HepG2 (cell line): Measurements from ENCODE around the gene MRPL14. TPM values are rescaled to one million over a fixed set of nuclear protein-coding genes. Genes with fewer than 3 reads are reported as not detected.

Source experiments
- AGO2 ChIP-seq: fragments of 200-400 bp; formaldehyde crosslinking; optimal IDR thresholded peaks from 2 replicates; pipeline ENCODE3; 2017; ENCODE audit warnings: mild to moderate bottlenecking, low read depth, low read length, moderate library complexity
- GLMP ChIP-seq: sonication (generic); formaldehyde crosslinking; IDR thresholded peaks from 2 replicates; pipeline ENCODE4 v1.9.0; 2021; ENCODE audit warnings: missing genetic modification reagents, mild to moderate bottlenecking, borderline replicate concordance
- GRHL1 ChIP-seq: sonication (generic); formaldehyde crosslinking; conservative IDR thresholded peaks from 2 replicates; pipeline ENCODE4 v1.8.0; 2022; ENCODE audit warnings: missing genetic modification reagents
- MBD4 ChIP-seq: IDR thresholded peaks from 2 replicates; pipeline ENCODE4 v1.6.1; 2012; ENCODE audit warnings: low read length, inconsistent platforms, borderline replicate concordance
- NBN ChIP-seq: fragments of 450-650 bp; conservative IDR thresholded peaks from 2 replicates; pipeline ENCODE4 v1.6.1; 2017
- NFATC3 ChIP-seq: sonication (generic); formaldehyde crosslinking; IDR thresholded peaks from 2 replicates; pipeline ENCODE4 v1.5.1; 2020; ENCODE audit warnings: mild to moderate bottlenecking, missing genetic modification reagents
- PBX2 ChIP-seq: IDR thresholded peaks from 2 replicates; pipeline ENCODE4 v1.6.1; 2016; ENCODE audit warnings: control low read depth
- PITX1 ChIP-seq: sonication (generic); formaldehyde crosslinking; IDR thresholded peaks from 2 replicates; pipeline ENCODE4 v1.5.1; 2020; ENCODE audit warnings: mild to moderate bottlenecking, missing genetic modification reagents
- REPIN1 ChIP-seq: sonication (generic); formaldehyde crosslinking; IDR thresholded peaks from 2 replicates; pipeline ENCODE4 v1.8.0; 2022; ENCODE audit warnings: missing genetic modification reagents, low read depth, mild to moderate bottlenecking, borderline replicate concordance
- SMC3 ChIP-seq: IDR thresholded peaks from 2 replicates; pipeline ENCODE4 v1.6.1; 2011; ENCODE audit warnings: low read length, improper control_type of control experiment
- SNAPC5 ChIP-seq: sonication (generic); formaldehyde crosslinking; IDR thresholded peaks from 2 replicates; pipeline ENCODE4 v1.8.1; 2023; ENCODE audit warnings: mild to moderate bottlenecking, missing genetic modification reagents, borderline replicate concordance
- SP5 ChIP-seq: IDR thresholded peaks from 2 replicates; pipeline ENCODE4 v1.6.1; 2016; ENCODE audit warnings: low read depth, borderline replicate concordance
- SSRP1 ChIP-seq: IDR thresholded peaks from 2 replicates; pipeline ENCODE4 v1.6.1; 2016; ENCODE audit warnings: control low read depth
- YY1 ChIP-seq: IDR thresholded peaks from 2 replicates; pipeline ENCODE4 v1.6.1; 2011; ENCODE audit warnings: low read length, low read depth, moderate library complexity, mild to moderate bottlenecking; ENCODE audit not compliant: insufficient read depth, insufficient replicate concordance
- ZFP36L1 ChIP-seq: sonication (generic); formaldehyde crosslinking; IDR thresholded peaks from 2 replicates; pipeline ENCODE4 v1.8.0; 2022; ENCODE audit warnings: mild to moderate bottlenecking, missing genetic modification reagents, moderate library complexity
- ZGPAT ChIP-seq: IDR thresholded peaks from 2 replicates; pipeline ENCODE4 v1.6.1; 2016; ENCODE audit warnings: mild to moderate bottlenecking
- ZMYM4 ChIP-seq: sonication (generic); formaldehyde crosslinking; IDR thresholded peaks from 2 replicates; pipeline ENCODE4 v1.8.1; 2023; ENCODE audit warnings: mild to moderate bottlenecking, missing genetic modification reagents
- ZNF235 ChIP-seq: sonication (generic); formaldehyde crosslinking; IDR thresholded peaks from 2 replicates; pipeline ENCODE4 v1.8.1; 2023; ENCODE audit warnings: mild to moderate bottlenecking, missing genetic modification reagents, borderline replicate concordance
- ZNF260 ChIP-seq: sonication (generic); formaldehyde crosslinking; IDR thresholded peaks from 2 replicates; pipeline ENCODE4 v1.4.0; 2020; ENCODE audit warnings: missing genetic modification reagents, low read depth, mild to moderate bottlenecking, borderline replicate concordance
- ZNF616 ChIP-seq: sonication (generic); formaldehyde crosslinking; IDR thresholded peaks from 2 replicates; pipeline ENCODE4 v1.5.0; 2020; ENCODE audit warnings: low read depth, mild to moderate bottlenecking, missing genetic modification reagents
- ZNF619 ChIP-seq: sonication (generic); formaldehyde crosslinking; IDR thresholded peaks from 2 replicates; pipeline ENCODE4 v1.4.0; 2020; ENCODE audit warnings: mild to moderate bottlenecking, missing genetic modification reagents
- ZNF652 ChIP-seq: IDR thresholded peaks from 2 replicates; pipeline ENCODE4 v1.6.1; 2016; ENCODE audit warnings: low read depth, borderline replicate concordance
- ZNF660 ChIP-seq: sonication (generic); formaldehyde crosslinking; IDR thresholded peaks from 2 replicates; pipeline ENCODE4 v1.5.1; 2020; ENCODE audit warnings: mild to moderate bottlenecking, low read depth, missing genetic modification reagents, borderline replicate concordance
- ZNF737 ChIP-seq: sonication (generic); formaldehyde crosslinking; IDR thresholded peaks from 2 replicates; pipeline ENCODE4 v1.5.0; 2020; ENCODE audit warnings: missing genetic modification reagents, mild to moderate bottlenecking, borderline replicate concordance
- ZNF747 ChIP-seq: sonication (generic); formaldehyde crosslinking; IDR thresholded peaks from 2 replicates; pipeline ENCODE4 v1.8.1; 2023; ENCODE audit warnings: missing genetic modification reagents, mild to moderate bottlenecking, borderline replicate concordance
- polyA plus RNA-seq, 8 experiments: library from polyadenylated mRNA; depleted of rRNA in 3 of 8; stranded (reverse) in 7 of 8; unstranded in 1 of 8; fragments of >200 nt; fragmentation: Illumina TruSeq in 4 of 8; extraction: Trizol in 4 of 8; gene quantifications; 2 replicates each; pipeline versions ENCODE4 v1.2.1 to v1.2.3, GENCODE V29; 2011 to 2016; ENCODE audit warnings: low read depth in 4 of 8, missing spikeins in 1 of 8, mixed read lengths in 1 of 8; ENCODE audit not compliant: insufficient read depth in 1 of 8
- total RNA-seq, 5 experiments: library from RNA; depleted of rRNA; stranded (reverse); fragments of >200 nt; fragmentation: Illumina TruSeq; extraction: Trizol; gene quantifications; 2 replicates each; pipeline ENCODE4 v1.2.3, GENCODE V29; 2016; ENCODE audit warnings: low read depth in 1 of 5

MRPL14 gene
- total and polyA plus RNA-seq, 2 of the 13 experiments (the other 11 are each of a cell fraction or from before 2014, with no cell fraction given): 157 to 178 TPM

- TF ChIP-seq MBD4: no peak
- TF ChIP-seq ZNF652 (CRISPR knock-in tag): no peak
- peak; percentile 42; the same call in 1 of the 2 replicates for TF ChIP-seq ZMYM4 (CRISPR knock-in tag)
- TF ChIP-seq SNAPC5 (CRISPR knock-in tag): no peak
- no peak for TF ChIP-seq ZNF660 (CRISPR knock-in tag)
- 0 out of 2 replicates have a peak, but pooled peaks have one; percentile 32 for TF ChIP-seq PITX1 (CRISPR knock-in tag)
- TF ChIP-seq ZNF737 (CRISPR knock-in tag): no peak
- TF ChIP-seq NBN: no peak
- TF ChIP-seq ZNF619 (CRISPR knock-in tag): no peak
- TF ChIP-seq SP5 (CRISPR knock-in tag): no peak
- no peak for TF ChIP-seq AGO2
- no peak for TF ChIP-seq ZFP36L1
- TF ChIP-seq GRHL1 (CRISPR knock-in tag): no peak
- TF ChIP-seq NFATC3 (CRISPR knock-in tag): no peak
- TF ChIP-seq SSRP1 (CRISPR knock-in tag): no peak
- TF ChIP-seq SMC3: no peak
- TF ChIP-seq ZGPAT (CRISPR knock-in tag): no peak
- no peak for TF ChIP-seq PBX2
- no peak for TF ChIP-seq GLMP (CRISPR knock-in tag)
- TF ChIP-seq REPIN1 (CRISPR knock-in tag): peak; percentile 38; the same call in 1 of the 2 replicates
- TF ChIP-seq ZNF260 (CRISPR knock-in tag): no peak
- TF ChIP-seq ZNF616 (CRISPR knock-in tag): no peak
- TF ChIP-seq YY1: no peak
- TF ChIP-seq ZNF747 (CRISPR knock-in tag): peak; percentile 28; the same call in 1 of the 2 replicates
- no peak for TF ChIP-seq ZNF235 (CRISPR knock-in tag)
Observed at GRCh38 chr6:44116641-44117382, 10.4 kb downstream of the MRPL14 start (continued).
